ENCODE measurements around the gene ARFGAP1. TPM values are rescaled to one million over a fixed set of nuclear protein-coding genes. Genes with fewer than 3 reads are reported as not detected.

ARFGAP1 gene
- total and polyA plus RNA-seq, 2 experiments from 2014 or later: 41.5 to 95.5 TPM

DNA sequence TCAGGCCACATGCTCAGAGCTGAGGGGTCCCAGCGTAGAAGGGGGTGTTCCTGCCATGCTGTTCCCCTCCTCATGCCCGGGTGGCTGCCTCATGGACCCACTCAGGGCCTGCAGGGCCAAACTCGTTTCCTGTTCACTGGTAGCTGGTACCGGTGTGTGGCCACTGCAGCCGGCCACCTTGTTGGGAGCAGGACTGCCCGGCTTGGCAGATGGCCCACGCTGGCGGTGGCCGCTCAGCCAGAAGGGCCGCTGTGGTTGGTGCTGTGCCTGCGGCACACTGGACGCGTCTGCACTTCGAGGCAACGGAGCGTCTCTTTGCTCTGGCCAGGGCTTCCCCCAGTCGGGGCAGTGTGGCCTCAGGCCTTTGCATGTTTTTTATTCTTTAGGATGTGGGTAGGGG, 10.3 kb downstream of the ARFGAP1 start:
- TF ChIP-seq ZNF114 (CRISPR knock-in tag; IDR thresholded peaks at IDR 0.05) (no peak), CREB1 (CRISPR knock-in tag; IDR thresholded peaks at IDR 0.05; ENCODE audit: low read depth) (no peak), NANOG (IDR thresholded peaks at IDR 0.05; ENCODE audit: borderline replicate concordance) (no peak), EZH2phosphoT487 (IDR thresholded peaks at IDR 0.05; ENCODE audit: unreplicated experiment) (no peak), EZH2 (IDR thresholded peaks at IDR 0.05; ENCODE audit: low read depth, unreplicated experiment) (no peak), JUNB (IDR thresholded peaks at IDR 0.05; ENCODE audit: unreplicated experiment) (no peak), ZNF331 (CRISPR knock-in tag; IDR thresholded peaks at IDR 0.05; ENCODE audit: low read depth) (no peak), POLR2AphosphoS5 (IDR thresholded peaks at IDR 0.05; ENCODE audit: low read depth) (no peak), STAT1 (IDR thresholded peaks at IDR 0.05; ENCODE audit: unreplicated experiment) (no peak)
- TF ChIP-seq, protein P1, sequence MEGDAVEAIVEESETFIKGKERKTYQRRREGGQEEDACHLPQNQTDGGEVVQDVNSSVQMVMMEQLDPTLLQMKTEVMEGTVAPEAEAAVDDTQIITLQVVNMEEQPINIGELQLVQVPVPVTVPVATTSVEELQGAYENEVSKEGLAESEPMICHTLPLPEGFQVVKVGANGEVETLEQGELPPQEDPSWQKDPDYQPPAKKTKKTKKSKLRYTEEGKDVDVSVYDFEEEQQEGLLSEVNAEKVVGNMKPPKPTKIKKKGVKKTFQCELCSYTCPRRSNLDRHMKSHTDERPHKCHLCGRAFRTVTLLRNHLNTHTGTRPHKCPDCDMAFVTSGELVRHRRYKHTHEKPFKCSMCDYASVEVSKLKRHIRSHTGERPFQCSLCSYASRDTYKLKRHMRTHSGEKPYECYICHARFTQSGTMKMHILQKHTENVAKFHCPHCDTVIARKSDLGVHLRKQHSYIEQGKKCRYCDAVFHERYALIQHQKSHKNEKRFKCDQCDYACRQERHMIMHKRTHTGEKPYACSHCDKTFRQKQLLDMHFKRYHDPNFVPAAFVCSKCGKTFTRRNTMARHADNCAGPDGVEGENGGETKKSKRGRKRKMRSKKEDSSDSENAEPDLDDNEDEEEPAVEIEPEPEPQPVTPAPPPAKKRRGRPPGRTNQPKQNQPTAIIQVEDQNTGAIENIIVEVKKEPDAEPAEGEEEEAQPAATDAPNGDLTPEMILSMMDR (conservative IDR thresholded peaks at IDR 0.05; ENCODE audit: low read depth in 2 of 2): no peak
- TF ChIP-seq, protein P2, sequence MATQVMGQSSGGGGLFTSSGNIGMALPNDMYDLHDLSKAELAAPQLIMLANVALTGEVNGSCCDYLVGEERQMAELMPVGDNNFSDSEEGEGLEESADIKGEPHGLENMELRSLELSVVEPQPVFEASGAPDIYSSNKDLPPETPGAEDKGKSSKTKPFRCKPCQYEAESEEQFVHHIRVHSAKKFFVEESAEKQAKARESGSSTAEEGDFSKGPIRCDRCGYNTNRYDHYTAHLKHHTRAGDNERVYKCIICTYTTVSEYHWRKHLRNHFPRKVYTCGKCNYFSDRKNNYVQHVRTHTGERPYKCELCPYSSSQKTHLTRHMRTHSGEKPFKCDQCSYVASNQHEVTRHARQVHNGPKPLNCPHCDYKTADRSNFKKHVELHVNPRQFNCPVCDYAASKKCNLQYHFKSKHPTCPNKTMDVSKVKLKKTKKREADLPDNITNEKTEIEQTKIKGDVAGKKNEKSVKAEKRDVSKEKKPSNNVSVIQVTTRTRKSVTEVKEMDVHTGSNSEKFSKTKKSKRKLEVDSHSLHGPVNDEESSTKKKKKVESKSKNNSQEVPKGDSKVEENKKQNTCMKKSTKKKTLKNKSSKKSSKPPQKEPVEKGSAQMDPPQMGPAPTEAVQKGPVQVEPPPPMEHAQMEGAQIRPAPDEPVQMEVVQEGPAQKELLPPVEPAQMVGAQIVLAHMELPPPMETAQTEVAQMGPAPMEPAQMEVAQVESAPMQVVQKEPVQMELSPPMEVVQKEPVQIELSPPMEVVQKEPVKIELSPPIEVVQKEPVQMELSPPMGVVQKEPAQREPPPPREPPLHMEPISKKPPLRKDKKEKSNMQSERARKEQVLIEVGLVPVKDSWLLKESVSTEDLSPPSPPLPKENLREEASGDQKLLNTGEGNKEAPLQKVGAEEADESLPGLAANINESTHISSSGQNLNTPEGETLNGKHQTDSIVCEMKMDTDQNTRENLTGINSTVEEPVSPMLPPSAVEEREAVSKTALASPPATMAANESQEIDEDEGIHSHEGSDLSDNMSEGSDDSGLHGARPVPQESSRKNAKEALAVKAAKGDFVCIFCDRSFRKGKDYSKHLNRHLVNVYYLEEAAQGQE (IDR thresholded peaks at IDR 0.05; ENCODE audit: unreplicated experiment): no peak
- TF ChIP-seq, protein P3, sequence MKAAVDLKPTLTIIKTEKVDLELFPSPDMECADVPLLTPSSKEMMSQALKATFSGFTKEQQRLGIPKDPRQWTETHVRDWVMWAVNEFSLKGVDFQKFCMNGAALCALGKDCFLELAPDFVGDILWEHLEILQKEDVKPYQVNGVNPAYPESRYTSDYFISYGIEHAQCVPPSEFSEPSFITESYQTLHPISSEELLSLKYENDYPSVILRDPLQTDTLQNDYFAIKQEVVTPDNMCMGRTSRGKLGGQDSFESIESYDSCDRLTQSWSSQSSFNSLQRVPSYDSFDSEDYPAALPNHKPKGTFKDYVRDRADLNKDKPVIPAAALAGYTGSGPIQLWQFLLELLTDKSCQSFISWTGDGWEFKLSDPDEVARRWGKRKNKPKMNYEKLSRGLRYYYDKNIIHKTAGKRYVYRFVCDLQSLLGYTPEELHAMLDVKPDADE (IDR thresholded peaks at IDR 0.05): no peak
- TF ChIP-seq, protein P4, sequence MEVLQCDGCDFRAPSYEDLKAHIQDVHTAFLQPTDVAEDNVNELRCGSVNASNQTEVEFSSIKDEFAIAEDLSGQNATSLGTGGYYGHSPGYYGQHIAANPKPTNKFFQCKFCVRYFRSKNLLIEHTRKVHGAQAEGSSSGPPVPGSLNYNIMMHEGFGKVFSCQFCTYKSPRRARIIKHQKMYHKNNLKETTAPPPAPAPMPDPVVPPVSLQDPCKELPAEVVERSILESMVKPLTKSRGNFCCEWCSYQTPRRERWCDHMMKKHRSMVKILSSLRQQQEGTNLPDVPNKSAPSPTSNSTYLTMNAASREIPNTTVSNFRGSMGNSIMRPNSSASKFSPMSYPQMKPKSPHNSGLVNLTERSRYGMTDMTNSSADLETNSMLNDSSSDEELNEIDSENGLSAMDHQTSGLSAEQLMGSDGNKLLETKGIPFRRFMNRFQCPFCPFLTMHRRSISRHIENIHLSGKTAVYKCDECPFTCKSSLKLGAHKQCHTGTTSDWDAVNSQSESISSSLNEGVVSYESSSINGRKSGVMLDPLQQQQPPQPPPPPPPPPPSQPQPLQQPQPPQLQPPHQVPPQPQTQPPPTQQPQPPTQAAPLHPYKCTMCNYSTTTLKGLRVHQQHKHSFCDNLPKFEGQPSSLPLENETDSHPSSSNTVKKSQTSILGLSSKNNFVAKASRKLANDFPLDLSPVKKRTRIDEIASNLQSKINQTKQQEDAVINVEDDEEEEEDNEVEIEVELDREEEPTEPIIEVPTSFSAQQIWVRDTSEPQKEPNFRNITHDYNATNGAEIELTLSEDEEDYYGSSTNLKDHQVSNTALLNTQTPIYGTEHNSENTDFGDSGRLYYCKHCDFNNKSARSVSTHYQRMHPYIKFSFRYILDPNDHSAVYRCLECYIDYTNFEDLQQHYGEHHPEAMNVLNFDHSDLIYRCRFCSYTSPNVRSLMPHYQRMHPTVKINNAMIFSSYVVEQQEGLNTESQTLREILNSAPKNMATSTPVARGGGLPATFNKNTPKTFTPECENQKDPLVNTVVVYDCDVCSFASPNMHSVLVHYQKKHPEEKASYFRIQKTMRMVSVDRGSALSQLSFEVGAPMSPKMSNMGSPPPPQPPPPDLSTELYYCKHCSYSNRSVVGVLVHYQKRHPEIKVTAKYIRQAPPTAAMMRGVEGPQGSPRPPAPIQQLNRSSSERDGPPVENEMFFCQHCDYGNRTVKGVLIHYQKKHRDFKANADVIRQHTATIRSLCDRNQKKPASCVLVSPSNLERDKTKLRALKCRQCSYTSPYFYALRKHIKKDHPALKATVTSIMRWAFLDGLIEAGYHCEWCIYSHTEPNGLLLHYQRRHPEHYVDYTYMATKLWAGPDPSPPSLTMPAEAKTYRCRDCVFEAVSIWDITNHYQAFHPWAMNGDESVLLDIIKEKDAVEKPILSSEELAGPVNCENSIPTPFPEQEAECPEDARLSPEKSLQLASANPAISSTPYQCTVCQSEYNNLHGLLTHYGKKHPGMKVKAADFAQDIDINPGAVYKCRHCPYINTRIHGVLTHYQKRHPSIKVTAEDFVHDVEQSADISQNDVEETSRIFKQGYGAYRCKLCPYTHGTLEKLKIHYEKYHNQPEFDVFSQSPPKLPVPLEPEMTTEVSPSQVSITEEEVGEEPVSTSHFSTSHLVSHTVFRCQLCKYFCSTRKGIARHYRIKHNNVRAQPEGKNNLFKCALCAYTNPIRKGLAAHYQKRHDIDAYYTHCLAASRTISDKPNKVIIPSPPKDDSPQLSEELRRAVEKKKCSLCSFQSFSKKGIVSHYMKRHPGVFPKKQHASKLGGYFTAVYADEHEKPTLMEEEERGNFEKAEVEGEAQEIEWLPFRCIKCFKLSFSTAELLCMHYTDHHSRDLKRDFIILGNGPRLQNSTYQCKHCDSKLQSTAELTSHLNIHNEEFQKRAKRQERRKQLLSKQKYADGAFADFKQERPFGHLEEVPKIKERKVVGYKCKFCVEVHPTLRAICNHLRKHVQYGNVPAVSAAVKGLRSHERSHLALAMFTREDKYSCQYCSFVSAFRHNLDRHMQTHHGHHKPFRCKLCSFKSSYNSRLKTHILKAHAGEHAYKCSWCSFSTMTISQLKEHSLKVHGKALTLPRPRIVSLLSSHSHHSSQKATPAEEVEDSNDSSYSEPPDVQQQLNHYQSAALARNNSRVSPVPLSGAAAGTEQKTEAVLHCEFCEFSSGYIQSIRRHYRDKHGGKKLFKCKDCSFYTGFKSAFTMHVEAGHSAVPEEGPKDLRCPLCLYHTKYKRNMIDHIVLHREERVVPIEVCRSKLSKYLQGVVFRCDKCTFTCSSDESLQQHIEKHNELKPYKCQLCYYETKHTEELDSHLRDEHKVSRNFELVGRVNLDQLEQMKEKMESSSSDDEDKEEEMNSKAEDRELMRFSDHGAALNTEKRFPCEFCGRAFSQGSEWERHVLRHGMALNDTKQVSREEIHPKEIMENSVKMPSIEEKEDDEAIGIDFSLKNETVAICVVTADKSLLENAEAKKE (CRISPR knock-in tag; IDR thresholded peaks at IDR 0.05): no peak
- DNase-seq (ENCODE audit: low spot score): no peak
- Histone ChIP-seq H3K4me2 (no peak overlapping the region), H3K36me3 (ENCODE audit: insufficient read depth) (peaks cover 6% of the 10 kb centered on the region; the same call in 1 of the 2 replicates), H3F3A (replicated peaks; ENCODE audit: low read depth) (0 out of 2 replicates have a peak, but pooled peaks cover 3% of the 10 kb centered on the region), H3K27me3 (ENCODE audit: insufficient read depth) (no peaks in the 10 kb centered on the region), H3K4me1 (ENCODE audit: insufficient read depth) (no peaks in the 10 kb centered on the region), H3K4me3 (no peak overlapping the region), H3K9me2 (ENCODE audit: insufficient read depth) (no peaks in the 10 kb centered on the region), H3K79me2 (replicated peaks; ENCODE audit: insufficient read depth) (no peaks in the 10 kb centered on the region), H2AFZ (no peak overlapping the region), H3K27ac (ENCODE audit: low read depth) (no peak overlapping the region), H4K20me1 (replicated peaks; ENCODE audit: insufficient read depth) (peaks cover 3% of the 10 kb centered on the region; the same call in 1 of the 2 replicates)
- Mint-ChIP-seq H3K4me3 (no peak overlapping the region), H3K36me3 (ENCODE audit: low read depth) (peaks cover 36% of the 10 kb centered on the region), H3K27me3 (ENCODE audit: insufficient read depth, low read depth, poor library complexity) (peaks cover 7% of the 10 kb centered on the region), H3K27ac (no peak overlapping the region), H3K4me1 (no peaks in the 10 kb centered on the region; the same call in 2 of the 3 replicates), H3K9me3 (no peaks in the 10 kb centered on the region)
- ATAC-seq: no peak
